ENCODE results near the gene SLC25A12. TPM values are rescaled to one million over a fixed set of nuclear protein-coding genes. Genes with fewer than 3 reads are reported as not detected.
"Not testable (repeated sequence)": the region's sequence is repeated elsewhere in the genome, so short reads cannot be mapped to it uniquely, and the experiment has no call there.

Gene SLC25A12
- total RNA-seq, 1 donor from 2014 or later = 18.3 TPM

- DNase-seq (ENCODE audit: low read depth, low spot score) = no peak
Observed at GRCh38 chr2:171832489-171832888, 61.6 kb downstream of the SLC25A12 start.

- DNase-seq (ENCODE audit: low read depth, low spot score) = no peak
Observed at GRCh38 chr2:171830039-171830438, 64.0 kb downstream of the SLC25A12 start.

- no peak for DNase-seq (ENCODE audit: low read depth, low spot score)
Observed at GRCh38 chr2:171824086-171824485, 70.0 kb downstream of the SLC25A12 start.

GRCh38 chr2:171822525-171823322 is 71.3 kb downstream of the SLC25A12 start:
- DNase-seq (ENCODE audit: low read depth, low spot score) = no peak

GRCh38 chr2:171819453-171819852 is 74.6 kb downstream of the SLC25A12 start:
- no peak for DNase-seq (ENCODE audit: low read depth, low spot score)

GRCh38 chr2:171814883-171815282 is 79.2 kb downstream of the SLC25A12 start:
- DNase-seq (ENCODE audit: low read depth, low spot score) = no peak

- DNase-seq (ENCODE audit: low read depth, low spot score) = no peak
Observed at GRCh38 chr2:171814174-171814573, 79.9 kb downstream of the SLC25A12 start.

- no peak for DNase-seq (ENCODE audit: low read depth, low spot score)
Observed at GRCh38 chr2:171813729-171814128, 80.3 kb downstream of the SLC25A12 start.

GRCh38 chr2:171813126-171813525 is 80.9 kb downstream of the SLC25A12 start:
- DNase-seq (ENCODE audit: low read depth, low spot score) = no peak

GRCh38 chr2:171811245-171811628 is 82.8 kb downstream of the SLC25A12 start:
- DNase-seq (ENCODE audit: low read depth, low spot score) = no peak

GRCh38 chr2:171810422-171811244 is 83.4 kb downstream of the SLC25A12 start:
- DNase-seq (ENCODE audit: low read depth, low spot score) = no peak

GRCh38 chr2:171808885-171809284 is 85.2 kb downstream of the SLC25A12 start:
- DNase-seq (ENCODE audit: low read depth, low spot score) = not testable (repeated sequence)

GRCh38 chr2:171807831-171808393 is 86.1 kb downstream of the SLC25A12 start:
- DNase-seq (ENCODE audit: low read depth, low spot score) = no peak

GRCh38 chr2:171807119-171807518 is 86.9 kb downstream of the SLC25A12 start:
- no peak for DNase-seq (ENCODE audit: low read depth, low spot score)

- no peak for DNase-seq (ENCODE audit: low read depth, low spot score)
Observed at GRCh38 chr2:171804456-171804855, 89.6 kb downstream of the SLC25A12 start.

GRCh38 chr2:171803757-171804156 is 90.3 kb downstream of the SLC25A12 start:
- DNase-seq (ENCODE audit: low read depth, low spot score) = no peak

- DNase-seq (ENCODE audit: low read depth, low spot score) = no peak
Observed at GRCh38 chr2:171800639-171801038, 93.4 kb downstream of the SLC25A12 start.

- peak; percentile 37 for DNase-seq (ENCODE audit: low read depth, low spot score)
Observed at GRCh38 chr2:171798156-171798820, 95.8 kb downstream of the SLC25A12 start.

- no peak for DNase-seq (ENCODE audit: low read depth, low spot score)
Observed at GRCh38 chr2:171794918-171795317, 99.1 kb downstream of the SLC25A12 start.

GRCh38 chr2:171793691-171794678 is 100.1 kb downstream of the SLC25A12 start:
- DNase-seq (ENCODE audit: low read depth, low spot score) = no peak

Data from pulmonary artery endothelial cell (primary cell).